H9 (cell line): Measurements from ENCODE around the gene SAMD14. TPM values are rescaled to one million over a fixed set of nuclear protein-coding genes. Genes with fewer than 3 reads are reported as not detected.

Experiments
- DNase-seq: peaks from one replicate; pipeline ENCODE4 v3.0.0-alpha.2; 2017
- H2AFZ ChIP-seq: one replicate; pipeline ENCODE4 v1.6.1; 2013; ENCODE audit warnings: mild to moderate bottlenecking, low read length, control low read depth, moderate library complexity
- H2AK5ac ChIP-seq: 2 replicates; pipeline ENCODE4 v1.6.1; 2013; ENCODE audit warnings: low read length, control low read depth, mixed read lengths; ENCODE audit not compliant: insufficient read length
- H2BK120ac ChIP-seq: one replicate; pipeline ENCODE4 v1.6.1; 2013; ENCODE audit warnings: low read depth, mild to moderate bottlenecking, low read length, control low read depth, inconsistent platforms; ENCODE audit not compliant: poor library complexity, severe bottlenecking
- H2BK12ac ChIP-seq: 2 replicates; pipeline ENCODE4 v1.6.1; 2013; ENCODE audit warnings: low read length, control low read depth, mixed read lengths, low read depth; ENCODE audit not compliant: insufficient read length
- H2BK15ac ChIP-seq: 2 replicates; pipeline ENCODE4 v1.6.1; 2013; ENCODE audit warnings: low read depth, low read length, control low read depth
- H2BK20ac ChIP-seq: one replicate; pipeline ENCODE4 v1.6.1; 2013; ENCODE audit warnings: low read depth, mild to moderate bottlenecking, low read length, control low read depth, inconsistent platforms; ENCODE audit not compliant: poor library complexity, severe bottlenecking
- H2BK5ac ChIP-seq: 2 replicates; pipeline ENCODE4 v1.6.1; 2013; ENCODE audit warnings: low read length, control low read depth, mixed read lengths; ENCODE audit not compliant: insufficient read length
- H3K14ac ChIP-seq: 2 replicates; pipeline ENCODE4 v1.6.1; 2013; ENCODE audit warnings: low read length, control low read depth; ENCODE audit not compliant: insufficient read depth
- H3K18ac ChIP-seq: 2 replicates; pipeline ENCODE4 v1.6.1; 2013; ENCODE audit warnings: low read depth, mild to moderate bottlenecking, mixed read lengths, low read length, control low read depth; ENCODE audit not compliant: insufficient read length
- H3K23ac ChIP-seq: 2 replicates; pipeline ENCODE4 v1.6.1; 2013; ENCODE audit warnings: low read length, control low read depth, mixed read lengths, low read depth; ENCODE audit not compliant: insufficient read length
- H3K23me2 ChIP-seq: 2 replicates; pipeline ENCODE4 v1.6.1; 2013; ENCODE audit warnings: low read depth, mild to moderate bottlenecking, mixed read lengths, low read length, control low read depth; ENCODE audit not compliant: insufficient read length, poor library complexity, severe bottlenecking
- H3K27ac ChIP-seq: 2 replicates; pipeline ENCODE4 v1.5.1; 2013; ENCODE audit warnings: low read length, control low read depth, mixed read lengths, low read depth; ENCODE audit not compliant: insufficient read length
- H3K27me3 ChIP-seq: 2 replicates; pipeline ENCODE4 v1.6.1; 2013; ENCODE audit warnings: low read length, control low read depth, inconsistent platforms; ENCODE audit not compliant: insufficient read depth
- H3K4ac ChIP-seq: 2 replicates; pipeline ENCODE4 v1.6.1; 2013; ENCODE audit warnings: low read depth, mild to moderate bottlenecking, control low read depth, inconsistent platforms, low read length, moderate library complexity
- H3K4me1 ChIP-seq: 2 replicates; pipeline ENCODE4 v1.6.1; 2013; ENCODE audit warnings: low read length, control low read depth, inconsistent platforms; ENCODE audit not compliant: insufficient read depth
- H3K4me2 ChIP-seq: 2 replicates; pipeline ENCODE4 v1.6.1; 2013; ENCODE audit warnings: low read length, control low read depth, mixed read lengths; ENCODE audit not compliant: insufficient read length, insufficient read depth
- H3K56ac ChIP-seq: 2 replicates; pipeline ENCODE4 v1.6.1; 2013; ENCODE audit warnings: low read depth, mild to moderate bottlenecking, mixed read lengths, low read length, control low read depth; ENCODE audit not compliant: insufficient read length
- H3K79me1 ChIP-seq: 2 replicates; pipeline ENCODE4 v1.6.1; 2013; ENCODE audit warnings: low read depth, mild to moderate bottlenecking, moderate library complexity, low read length, control low read depth, inconsistent platforms; ENCODE audit not compliant: insufficient read depth, poor library complexity, severe bottlenecking
- H3K79me2 ChIP-seq: 2 replicates; pipeline ENCODE4 v1.6.1; 2013; ENCODE audit warnings: low read length, control low read depth, inconsistent platforms; ENCODE audit not compliant: insufficient read depth
- H3K9ac ChIP-seq: 2 replicates; pipeline ENCODE4 v1.6.1; 2013; ENCODE audit warnings: low read length, control low read depth, mixed read lengths; ENCODE audit not compliant: insufficient read length; ENCODE audit errors: extremely low read depth
- H3K9me3 ChIP-seq: one replicate; pipeline ENCODE4 v1.6.1; 2013; ENCODE audit warnings: low read depth, low read length, inconsistent platforms; ENCODE audit not compliant: control insufficient read depth
- H3T11ph ChIP-seq: one replicate; pipeline ENCODE4 v1.6.1; 2013; ENCODE audit warnings: mild to moderate bottlenecking, low read length, control low read depth, inconsistent platforms
- H4K20me1 ChIP-seq: one replicate; pipeline ENCODE4 v1.6.1; 2013; ENCODE audit not compliant: control insufficient read depth, insufficient read length, insufficient read depth
- H4K5ac ChIP-seq: 2 replicates; pipeline ENCODE4 v1.6.1; 2013; ENCODE audit warnings: low read depth, mild to moderate bottlenecking, mixed read lengths, low read length, control low read depth; ENCODE audit not compliant: insufficient read length
- H4K8ac ChIP-seq: replicated peaks from 2 replicates; pipeline ENCODE4 v1.6.1; 2013; ENCODE audit warnings: low read length, control low read depth, mixed read lengths, low read depth; ENCODE audit not compliant: insufficient read length
- H4K91ac ChIP-seq: 2 replicates; pipeline ENCODE4 v1.6.1; 2013; ENCODE audit warnings: low read depth, mild to moderate bottlenecking, moderate library complexity, mixed read lengths, low read length, control low read depth; ENCODE audit not compliant: insufficient read length
- H3K27ac Mint-ChIP-seq, 3 experiments: 2 replicates in 2 of 3; 3 replicates in 1 of 3; pipeline ENCODE4 v1.8.0; 2020 to 2021; ENCODE audit warnings: mixed read lengths in 3 of 3, mild to moderate bottlenecking in 1 of 3, moderate library complexity in 1 of 3
- H3K27me3 Mint-ChIP-seq: 2 replicates; pipeline ENCODE4 v1.8.0; 2021; ENCODE audit warnings: low read depth, mild to moderate bottlenecking, moderate library complexity, mixed read lengths
- H3K36me3 Mint-ChIP-seq, 3 experiments: 2 replicates in 2 of 3; 3 replicates in 1 of 3; pipeline ENCODE4 v1.8.0; 2020 to 2021; ENCODE audit warnings: low read depth in 3 of 3, mixed read lengths in 3 of 3; ENCODE audit not compliant: insufficient read depth in 1 of 3
- H3K4me1 Mint-ChIP-seq, 2 experiments: 2 replicates each; pipeline ENCODE4 v1.8.0; 2020; ENCODE audit warnings: mixed read lengths in 2 of 2
- H3K4me3 Mint-ChIP-seq, 2 experiments: 2 replicates in 1 of 2; 3 replicates in 1 of 2; pipeline ENCODE4 v1.8.0; 2020 to 2021; ENCODE audit warnings: mild to moderate bottlenecking in 2 of 2, mixed read lengths in 2 of 2, moderate library complexity in 1 of 2
- H3K9me3 Mint-ChIP-seq, 2 experiments: 2 replicates in 1 of 2; 3 replicates in 1 of 2; pipeline ENCODE4 v1.8.0; 2020; ENCODE audit warnings: mild to moderate bottlenecking in 2 of 2, mixed read lengths in 2 of 2, moderate library complexity in 1 of 2
- WGBS: extraction: QIAGEN DNeasy Blood & Tissue Kit; methylation state at CpG from one replicate; pipeline ENCODE4 v1.1.7; 2013; ENCODE audit warnings: missing lambda C conversion rate, low lambda C conversion rate, mixed read lengths; ENCODE audit not compliant: insufficient read length; ENCODE audit errors: extremely low coverage; 5-methylcytosine and 5-hydroxymethylcytosine counted together
- total RNA-seq: library from RNA; stranded (reverse); gene quantifications from 2 replicates; pipeline ENCODE4 v1.2.1, GENCODE V29; 2021
- TF ChIP-seq, protein P1 (sequence below): fragments of 200-600 bp; sonication (generic); conservative IDR thresholded peaks from 3 replicates; pipeline ENCODE4 v1.8.0; 2021; ENCODE audit warnings: antibody characterized with exemption, mild to moderate bottlenecking

The SAMD14 gene
- total RNA-seq, 1 experiment from 2014 or later, result 5.9 TPM

DNA sequence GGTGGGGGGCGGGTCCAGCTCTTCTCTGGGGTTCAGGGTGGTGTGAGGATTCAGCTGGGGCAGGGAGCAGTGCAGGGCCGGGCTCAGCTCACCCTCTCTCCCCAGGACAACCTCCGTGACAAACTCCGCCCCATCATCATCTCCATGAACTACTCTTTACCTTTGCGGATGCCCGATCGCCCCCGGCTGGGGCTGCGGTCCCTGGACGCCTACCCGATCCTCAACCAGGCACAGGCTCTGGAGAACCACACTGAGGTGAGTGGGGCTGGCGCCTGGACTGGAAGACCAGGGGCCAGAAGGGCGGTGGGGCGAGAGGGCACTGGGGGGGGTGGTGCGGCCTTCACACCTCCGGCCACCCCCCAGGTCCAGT lies 53.8 kb downstream of the SAMD14 start:
- peaks cover 0 to 4% of the 10 kb centered on the region in 2 experiments; a peak in 3 of 5 replicates for H3K9me3 Mint-ChIP-seq
- Histone ChIP-seq H4K5ac (no peak overlapping the region), H4K20me1 (no peaks in the 10 kb centered on the region), H3K9ac (no peak overlapping the region), H3K23ac (no peak overlapping the region), H2AFZ (no peak overlapping the region), H4K91ac (no peak overlapping the region), H2BK5ac (no peak overlapping the region), H3K18ac (no peak overlapping the region), H2BK20ac (no peak overlapping the region), H3T11ph (no peak overlapping the region), H3K23me2 (no peaks in the 10 kb centered on the region), H3K4ac (no peak overlapping the region), H3K14ac (no peak overlapping the region), H3K9me3 (no peaks in the 10 kb centered on the region), H2AK5ac (no peak overlapping the region), H2BK15ac (no peak overlapping the region), H2BK12ac (no peak overlapping the region), H3K56ac (no peak overlapping the region), H2BK120ac (no peak overlapping the region), H3K4me1 (no peaks in the 10 kb centered on the region), H4K8ac (no peak overlapping the region), H3K27ac (no peak overlapping the region), H3K79me2 (no peaks in the 10 kb centered on the region), H3K79me1 (no peaks in the 10 kb centered on the region), H3K27me3 (no peaks in the 10 kb centered on the region), H3K4me2 (no peak overlapping the region)
- no peak overlapping the region for H3K27ac Mint-ChIP-seq
- TF ChIP-seq, protein P1, sequence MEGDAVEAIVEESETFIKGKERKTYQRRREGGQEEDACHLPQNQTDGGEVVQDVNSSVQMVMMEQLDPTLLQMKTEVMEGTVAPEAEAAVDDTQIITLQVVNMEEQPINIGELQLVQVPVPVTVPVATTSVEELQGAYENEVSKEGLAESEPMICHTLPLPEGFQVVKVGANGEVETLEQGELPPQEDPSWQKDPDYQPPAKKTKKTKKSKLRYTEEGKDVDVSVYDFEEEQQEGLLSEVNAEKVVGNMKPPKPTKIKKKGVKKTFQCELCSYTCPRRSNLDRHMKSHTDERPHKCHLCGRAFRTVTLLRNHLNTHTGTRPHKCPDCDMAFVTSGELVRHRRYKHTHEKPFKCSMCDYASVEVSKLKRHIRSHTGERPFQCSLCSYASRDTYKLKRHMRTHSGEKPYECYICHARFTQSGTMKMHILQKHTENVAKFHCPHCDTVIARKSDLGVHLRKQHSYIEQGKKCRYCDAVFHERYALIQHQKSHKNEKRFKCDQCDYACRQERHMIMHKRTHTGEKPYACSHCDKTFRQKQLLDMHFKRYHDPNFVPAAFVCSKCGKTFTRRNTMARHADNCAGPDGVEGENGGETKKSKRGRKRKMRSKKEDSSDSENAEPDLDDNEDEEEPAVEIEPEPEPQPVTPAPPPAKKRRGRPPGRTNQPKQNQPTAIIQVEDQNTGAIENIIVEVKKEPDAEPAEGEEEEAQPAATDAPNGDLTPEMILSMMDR, result no peak
- H3K4me1 Mint-ChIP-seq, result peaks cover 0 to 13% of the 10 kb centered on the region in 2 experiments; a peak in 3 of 4 replicates
- H3K4me3 Mint-ChIP-seq, result no peak overlapping the region; a peak in 1 of 5 replicates
- WGBS, result no CpG with 5 or more reads among the region's 16 CpGs
- H3K27me3 Mint-ChIP-seq, result peaks cover 1% of the 10 kb centered on the region; the same call in 1 of the 2 replicates
- peaks cover 6 to 30% (median 9%) of the 10 kb centered on the region in 3 experiments for H3K36me3 Mint-ChIP-seq
- no peak for DNase-seq
